ENCODE results near the gene OR2B6. TPM values are rescaled to one million over a fixed set of nuclear protein-coding genes. Genes with fewer than 3 reads are reported as not detected.
A peak's percentile ranks its signal among the peaks of the same experiment; 100 is the strongest.

The OR2B6 gene
- total RNA-seq, 1 experiment from 2014 or later: not detected

- no peak overlapping the region for H3K14ac ChIP-seq (ENCODE audit: insufficient read depth, low read length)
- Mint-ChIP-seq H3K4me1 (peaks cover 39 to 42% of the 10 kb centered on the region in 2 experiments), H3K9me3 (no peaks in the 10 kb centered on the region; a peak in 1 of 5 replicates), H3K27me3 (ENCODE audit: low read depth) (peaks cover 1% of the 10 kb centered on the region; the same call in 1 of the 2 replicates), H3K27ac (no peak overlapping the region), H3K36me3 (ENCODE audit: insufficient read depth in 1 of 3, low read depth in 3 of 3) (no peaks in the 10 kb centered on the region), H3K4me3 (no peak overlapping the region)
- no peak overlapping the region for H3K56ac ChIP-seq (ENCODE audit: insufficient read length, low read depth, low read length)
- no peak overlapping the region for H3K4ac ChIP-seq (ENCODE audit: low read depth, low read length)
- no peak overlapping the region for H3K27ac ChIP-seq (ENCODE audit: insufficient read length, low read depth, low read length)
- no peaks in the 10 kb centered on the region for H3K79me1 ChIP-seq (ENCODE audit: insufficient read depth, low read depth, low read length, poor library complexity, severe bottlenecking)
- H3T11ph ChIP-seq (ENCODE audit: low read length): no peak overlapping the region
- H2BK20ac ChIP-seq (ENCODE audit: low read depth, low read length, poor library complexity, severe bottlenecking): no peak overlapping the region
- H2AFZ ChIP-seq (ENCODE audit: low read length): no peak overlapping the region
- no peaks in the 10 kb centered on the region for H3K9me3 ChIP-seq (ENCODE audit: control insufficient read depth, low read depth, low read length)
- peaks cover 12% of the 10 kb centered on the region; the same call in 1 of the 2 replicates for H3K4me1 ChIP-seq (ENCODE audit: insufficient read depth, low read length)
- H4K20me1 ChIP-seq (ENCODE audit: control insufficient read depth, insufficient read depth, insufficient read length): no peaks in the 10 kb centered on the region
- no peak for TF ChIP-seq CTCF (conservative IDR thresholded peaks at IDR 0.05)
- no peak overlapping the region for H3K9ac ChIP-seq (ENCODE audit: extremely low read depth, insufficient read length, low read length)
- H4K5ac ChIP-seq (ENCODE audit: insufficient read length, low read depth, low read length): no peak overlapping the region
- H2BK15ac ChIP-seq (ENCODE audit: low read depth, low read length): no peak overlapping the region
- H2BK5ac ChIP-seq (ENCODE audit: insufficient read length, low read length): no peak overlapping the region
- no peak overlapping the region for H3K4me2 ChIP-seq (ENCODE audit: insufficient read depth, insufficient read length, low read length)
- H2BK120ac ChIP-seq (ENCODE audit: low read depth, low read length, poor library complexity, severe bottlenecking): no peak overlapping the region
- H3K27me3 ChIP-seq (ENCODE audit: insufficient read depth, low read length): no peaks in the 10 kb centered on the region
- H4K8ac ChIP-seq (replicated peaks; ENCODE audit: insufficient read length, low read depth, low read length): no peak overlapping the region
- no CpG with 5 or more reads among the region's 3 CpGs for WGBS (ENCODE audit: extremely low coverage, insufficient read length, low lambda C conversion rate)
- no peak overlapping the region for H2BK12ac ChIP-seq (ENCODE audit: insufficient read length, low read depth, low read length)
- H2AK5ac ChIP-seq (ENCODE audit: insufficient read length, low read length): no peak overlapping the region
- no peak for DNase-seq
- H3K23me2 ChIP-seq (ENCODE audit: insufficient read length, low read depth, low read length, poor library complexity, severe bottlenecking): no peaks in the 10 kb centered on the region
- H3K23ac ChIP-seq (ENCODE audit: insufficient read length, low read depth, low read length): no peak overlapping the region
- no peak overlapping the region for H4K91ac ChIP-seq (ENCODE audit: insufficient read length, low read depth, low read length)
- H3K79me2 ChIP-seq (ENCODE audit: insufficient read depth, low read length): no peaks in the 10 kb centered on the region
- peak overlapping the region; percentile 21 for H3K18ac ChIP-seq (ENCODE audit: insufficient read length, low read depth, low read length)
Observed at GRCh38 chr6:28003661-28004060, 46.6 kb downstream of the OR2B6 start.

All from H9 (cell line).